Measurements from ENCODE around the gene EDEM3. TPM values are rescaled to one million over a fixed set of nuclear protein-coding genes. Genes with fewer than 3 reads are reported as not detected.

EDEM3 gene
- total RNA-seq, 3 donors from 2014 or later (not counting 1 experiment from before 2014, with no cell fraction given): 8.9 to 15.4 (median 15.1) TPM

- intact Hi-C loops (cut with micrococcal nuclease): loop anchor here (10.0 kb wide), 1 partner anchor 1011 kb away; the partner anchor contains the start of gene APOBEC4
- ATAC-seq: no peak
- Histone ChIP-seq H3K27ac (ENCODE audit: low read length) (no peak overlapping the region), H3K36me3 (ENCODE audit: control insufficient read depth, insufficient read depth, low read length) (no peaks in the 10 kb centered on the region), H3K27me3 (ENCODE audit: control insufficient read depth, insufficient read depth, low read length) (peaks cover 9% of the 10 kb centered on the region), H3K4me3 (ENCODE audit: low read length) (no peak overlapping the region), H3K4me1 (ENCODE audit: control insufficient read depth, insufficient read depth, low read length) (peaks cover 10% of the 10 kb centered on the region), H3K9me3 (ENCODE audit: control insufficient read depth, insufficient read depth, low read length) (no peaks in the 10 kb centered on the region)
- WGBS (ENCODE audit: insufficient coverage): 94% methylated on average over 5 of the region's 6 CpGs
- TF ChIP-seq, protein P1, sequence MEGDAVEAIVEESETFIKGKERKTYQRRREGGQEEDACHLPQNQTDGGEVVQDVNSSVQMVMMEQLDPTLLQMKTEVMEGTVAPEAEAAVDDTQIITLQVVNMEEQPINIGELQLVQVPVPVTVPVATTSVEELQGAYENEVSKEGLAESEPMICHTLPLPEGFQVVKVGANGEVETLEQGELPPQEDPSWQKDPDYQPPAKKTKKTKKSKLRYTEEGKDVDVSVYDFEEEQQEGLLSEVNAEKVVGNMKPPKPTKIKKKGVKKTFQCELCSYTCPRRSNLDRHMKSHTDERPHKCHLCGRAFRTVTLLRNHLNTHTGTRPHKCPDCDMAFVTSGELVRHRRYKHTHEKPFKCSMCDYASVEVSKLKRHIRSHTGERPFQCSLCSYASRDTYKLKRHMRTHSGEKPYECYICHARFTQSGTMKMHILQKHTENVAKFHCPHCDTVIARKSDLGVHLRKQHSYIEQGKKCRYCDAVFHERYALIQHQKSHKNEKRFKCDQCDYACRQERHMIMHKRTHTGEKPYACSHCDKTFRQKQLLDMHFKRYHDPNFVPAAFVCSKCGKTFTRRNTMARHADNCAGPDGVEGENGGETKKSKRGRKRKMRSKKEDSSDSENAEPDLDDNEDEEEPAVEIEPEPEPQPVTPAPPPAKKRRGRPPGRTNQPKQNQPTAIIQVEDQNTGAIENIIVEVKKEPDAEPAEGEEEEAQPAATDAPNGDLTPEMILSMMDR (IDR thresholded peaks at IDR 0.05): no peak
- no peak overlapping the region for H3K4me3 Mint-ChIP-seq
- H3K4me1 Mint-ChIP-seq: peaks cover 18 to 19% of the 10 kb centered on the region in 2 donors
- DNase-seq: no peak
- H3K36me3 Mint-ChIP-seq: no peaks in the 10 kb centered on the region
- H3K27me3 Mint-ChIP-seq (ENCODE audit: low read depth in 2 of 2): peaks cover 18 to 26% of the 10 kb centered on the region in 2 donors
- no peak overlapping the region for H3K27ac Mint-ChIP-seq
- no peaks in the 10 kb centered on the region for H3K9me3 Mint-ChIP-seq
Measured at GRCh38 chr1:184665360-184665759, 89.3 kb downstream of the EDEM3 start.

- Histone ChIP-seq H3K4me3 (ENCODE audit: low read length) (no peak overlapping the region), H3K36me3 (ENCODE audit: control insufficient read depth, insufficient read depth, low read length) (no peaks in the 10 kb centered on the region), H3K4me1 (ENCODE audit: control insufficient read depth, insufficient read depth, low read length) (peaks cover 10% of the 10 kb centered on the region), H3K9me3 (ENCODE audit: control insufficient read depth, insufficient read depth, low read length) (no peaks in the 10 kb centered on the region), H3K27ac (ENCODE audit: low read length) (no peak overlapping the region), H3K27me3 (ENCODE audit: control insufficient read depth, insufficient read depth, low read length) (peaks cover 9% of the 10 kb centered on the region)
- no peak overlapping the region for H3K27ac Mint-ChIP-seq
- TF ChIP-seq, protein P1 (IDR thresholded peaks at IDR 0.05): no peak
- ATAC-seq (no peak), DNase-seq (no peak)
- no peak overlapping the region for H3K4me3 Mint-ChIP-seq
- peaks cover 18 to 19% of the 10 kb centered on the region in 2 donors for H3K4me1 Mint-ChIP-seq
- no peaks in the 10 kb centered on the region for H3K36me3 Mint-ChIP-seq
- H3K27me3 Mint-ChIP-seq (ENCODE audit: low read depth in 2 of 2): peaks cover 18 to 26% of the 10 kb centered on the region in 2 donors
- intact Hi-C loops (cut with micrococcal nuclease): loop anchor here (1.0 to 10.0 kb wide), 2 partner anchors 589 to 1010 kb away; partner anchors contain the start of gene APOBEC4
- 88% methylated on average over 15 of the region's 15 CpGs for WGBS (ENCODE audit: insufficient coverage)
- no peaks in the 10 kb centered on the region for H3K9me3 Mint-ChIP-seq
Measured at GRCh38 chr1:184664661-184665060, 90.0 kb downstream of the EDEM3 start.

GRCh38 chr1:184664042-184664660 is 90.5 kb downstream of the EDEM3 start:
- Histone ChIP-seq H3K27me3 (ENCODE audit: control insufficient read depth, insufficient read depth, low read length) (peaks cover 9% of the 10 kb centered on the region), H3K27ac (ENCODE audit: low read length) (no peak overlapping the region), H3K4me1 (ENCODE audit: control insufficient read depth, insufficient read depth, low read length) (peaks cover 10% of the 10 kb centered on the region), H3K4me3 (ENCODE audit: low read length) (no peak overlapping the region), H3K36me3 (ENCODE audit: control insufficient read depth, insufficient read depth, low read length) (no peaks in the 10 kb centered on the region), H3K9me3 (ENCODE audit: control insufficient read depth, insufficient read depth, low read length) (no peaks in the 10 kb centered on the region)
- Mint-ChIP-seq H3K36me3 (no peaks in the 10 kb centered on the region), H3K9me3 (no peaks in the 10 kb centered on the region), H3K4me1 (peaks cover 18 to 19% of the 10 kb centered on the region in 2 donors), H3K27me3 (ENCODE audit: low read depth in 2 of 2) (peaks cover 18 to 25% of the 10 kb centered on the region in 2 donors), H3K4me3 (no peak overlapping the region), H3K27ac (no peak overlapping the region)
- DNase-seq: peak; percentile 48 to 60
- intact Hi-C loops (cut with micrococcal nuclease): loop anchor here (1.0 to 10.0 kb wide), 2 partner anchors 589 to 1009 kb away; partner anchors contain the start of gene APOBEC4
- 28% methylated on average over 40 of the region's 40 CpGs for WGBS (ENCODE audit: insufficient coverage)
- TF ChIP-seq, protein P1 (IDR thresholded peaks at IDR 0.05): peak; percentile 86
- ATAC-seq: peak; percentile 76 to 86 (median 79)

Measured in natural killer cell (primary cell).